Adrenal gland (tissue), 5 donors: Measurements from ENCODE around the gene PPP2R5D.

Experiments used
- POLR2A ChIP-seq, 2 donors: fragments of 450-650 bp; IDR thresholded peaks; one replicate each; pipeline ENCODE4 v1.6.1; 2017; ENCODE audit warnings: antibody characterized with exemption in 2 of 2, mild to moderate bottlenecking in 2 of 2, moderate library complexity in 1 of 2
- TF ChIP-seq, protein P1 (sequence below), 6 experiments: fragments of 450-650 bp in 4 of 6; fragments of 200-600 bp in 2 of 6; sonication (generic) in 1 of 6; IDR thresholded peaks; 1 replicate in 5 of 6; 2 replicates in 1 of 6; pipeline versions ENCODE4 v1.5.1 to v1.8.0; 2016 to 2021; ENCODE audit warnings: antibody characterized with exemption in 6 of 6, mild to moderate bottlenecking in 2 of 6, moderate library complexity in 1 of 6
- donor health status: DM: no; HTN: no; CAD: no.

DNA sequence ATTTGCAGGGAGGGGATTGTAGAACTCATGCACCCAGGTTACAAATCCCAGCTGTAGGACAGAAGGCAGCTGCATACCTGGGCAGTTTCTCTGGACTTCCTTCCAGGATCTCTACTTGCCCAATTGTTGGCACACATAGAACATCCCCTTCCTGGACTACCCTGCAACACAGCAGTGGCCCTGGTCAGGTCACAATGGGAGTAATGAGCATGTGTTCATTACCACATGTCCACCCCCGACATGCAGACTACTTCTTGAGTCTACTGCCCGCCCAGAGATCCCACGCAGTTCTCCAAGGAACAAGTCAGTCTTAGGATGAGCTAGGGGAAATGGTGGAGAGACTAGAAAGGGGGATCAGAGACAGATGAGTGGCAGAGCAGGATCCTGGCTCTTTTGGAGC, 10.4 kb upstream of the PPP2R5D start:
- TF ChIP-seq, protein P1, sequence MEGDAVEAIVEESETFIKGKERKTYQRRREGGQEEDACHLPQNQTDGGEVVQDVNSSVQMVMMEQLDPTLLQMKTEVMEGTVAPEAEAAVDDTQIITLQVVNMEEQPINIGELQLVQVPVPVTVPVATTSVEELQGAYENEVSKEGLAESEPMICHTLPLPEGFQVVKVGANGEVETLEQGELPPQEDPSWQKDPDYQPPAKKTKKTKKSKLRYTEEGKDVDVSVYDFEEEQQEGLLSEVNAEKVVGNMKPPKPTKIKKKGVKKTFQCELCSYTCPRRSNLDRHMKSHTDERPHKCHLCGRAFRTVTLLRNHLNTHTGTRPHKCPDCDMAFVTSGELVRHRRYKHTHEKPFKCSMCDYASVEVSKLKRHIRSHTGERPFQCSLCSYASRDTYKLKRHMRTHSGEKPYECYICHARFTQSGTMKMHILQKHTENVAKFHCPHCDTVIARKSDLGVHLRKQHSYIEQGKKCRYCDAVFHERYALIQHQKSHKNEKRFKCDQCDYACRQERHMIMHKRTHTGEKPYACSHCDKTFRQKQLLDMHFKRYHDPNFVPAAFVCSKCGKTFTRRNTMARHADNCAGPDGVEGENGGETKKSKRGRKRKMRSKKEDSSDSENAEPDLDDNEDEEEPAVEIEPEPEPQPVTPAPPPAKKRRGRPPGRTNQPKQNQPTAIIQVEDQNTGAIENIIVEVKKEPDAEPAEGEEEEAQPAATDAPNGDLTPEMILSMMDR (IDR thresholded peaks at IDR 0.05): no peak
- no peak for TF ChIP-seq POLR2A (IDR thresholded peaks at IDR 0.05)
